K562 (cell line): Measurements from ENCODE around the gene GLI1. TPM values are rescaled to one million over a fixed set of nuclear protein-coding genes. Genes with fewer than 3 reads are reported as not detected.
A peak's percentile ranks its signal among the peaks of the same experiment; 100 is the strongest.

ENCODE experiments used
- AFF1 ChIP-seq, 2 experiments: fragments of 450-650 bp; IDR thresholded peaks; 2 replicates each; pipeline ENCODE4 v1.6.1; 2018; ENCODE audit warnings: mild to moderate bottlenecking in 2 of 2, low read depth in 1 of 2; ENCODE audit not compliant: partially characterized antibody in 2 of 2
- ARNT ChIP-seq, 2 experiments: fragments of 450-650 bp; IDR thresholded peaks; 2 replicates each; pipeline ENCODE4 v1.6.1; 2016; ENCODE audit warnings: mild to moderate bottlenecking in 1 of 2
- BRCA1 ChIP-seq, 2 experiments: fragments of 450-650 bp in 1 of 2; sonication (generic) in 1 of 2; formaldehyde crosslinking in 1 of 2; IDR thresholded peaks; 2 replicates each; pipeline versions ENCODE4 v1.5.0 to v1.6.1; 2017 to 2020; ENCODE audit warnings: mild to moderate bottlenecking in 1 of 2, missing genetic modification reagents in 1 of 2
- E2F6 ChIP-seq, 2 experiments: IDR thresholded peaks; 2 replicates each; pipeline ENCODE4 v1.6.1; 2011; ENCODE audit warnings: borderline replicate concordance in 1 of 2, control low read depth in 1 of 2, low read depth in 1 of 2, low read length in 1 of 2, mild to moderate bottlenecking in 1 of 2, mixed read lengths in 1 of 2, moderate library complexity in 1 of 2; ENCODE audit not compliant: insufficient read depth in 1 of 2, insufficient read length in 1 of 2, poor library complexity in 1 of 2, severe bottlenecking in 1 of 2; ENCODE audit errors: extremely low read depth in 1 of 2
- ETV6 ChIP-seq, 3 experiments: fragments of 150-350 bp in 1 of 3; sonication (generic) in 1 of 3; formaldehyde crosslinking in 1 of 3; IDR thresholded peaks; 2 replicates each; pipeline versions ENCODE4 v1.6.1 to v1.8.0; 2014 to 2022; ENCODE audit warnings: borderline replicate concordance in 2 of 3, low read depth in 2 of 3, antibody characterized with exemption in 1 of 3, low read length in 1 of 3, mild to moderate bottlenecking in 1 of 3, missing genetic modification reagents in 1 of 3
- MNT ChIP-seq, 2 experiments: fragments of 450-650 bp; conservative IDR thresholded peaks; 2 replicates each; pipeline ENCODE4 v1.6.1; 2017; ENCODE audit warnings: mild to moderate bottlenecking in 2 of 2, moderate library complexity in 2 of 2
- MYNN ChIP-seq, 2 experiments: sonication (generic); formaldehyde crosslinking in 1 of 2; IDR thresholded peaks; 2 replicates each; pipeline versions ENCODE4 v1.5.0 to v1.6.1; 2016 to 2020; ENCODE audit warnings: antibody characterized with exemption in 1 of 2, missing genetic modification reagents in 1 of 2
- PKNOX1 ChIP-seq: fragments of 450-650 bp; IDR thresholded peaks from 2 replicates; pipeline ENCODE4 v1.6.1; 2016
- RBFOX2 ChIP-seq: fragments of 200-400 bp; formaldehyde crosslinking; IDR thresholded peaks from 2 replicates; pipeline ENCODE4 v1.6.1; 2017; ENCODE audit warnings: low read depth, mild to moderate bottlenecking, low read length, moderate library complexity
- SMARCA5 ChIP-seq: fragments of 450-650 bp; IDR thresholded peaks from 2 replicates; pipeline ENCODE4 v1.6.1; 2016
- SRF ChIP-seq, 2 experiments: fragments of 250-450, 450-650 bp in 1 of 2; sonication (Bioruptor Pico) in 1 of 2; sonication (generic) in 1 of 2; formaldehyde crosslinking; IDR thresholded peaks; 2 replicates each; pipeline versions ENCODE4 v1.5.0 to v1.5.1; 2020 to 2022; ENCODE audit warnings: mild to moderate bottlenecking in 1 of 2, missing genetic modification reagents in 1 of 2
- TGIF2 ChIP-seq: sonication (generic); formaldehyde crosslinking; IDR thresholded peaks from 2 replicates; pipeline ENCODE4 v1.8.1; 2022; ENCODE audit warnings: mild to moderate bottlenecking, missing genetic modification reagents, moderate library complexity
- ZEB2 ChIP-seq: fragments of 450-650 bp; IDR thresholded peaks from 2 replicates; pipeline ENCODE4 v1.6.1; 2016
- ZNF277 ChIP-seq: fragments of 250-450 bp; sonication (Bioruptor Pico); IDR thresholded peaks from 2 replicates; pipeline ENCODE4 v1.8.0; 2022; ENCODE audit warnings: inconsistent platforms, mild to moderate bottlenecking, moderate library complexity, borderline replicate concordance
- ZNF431 ChIP-seq: sonication (generic); formaldehyde crosslinking; IDR thresholded peaks from 2 replicates; pipeline ENCODE4 v1.8.0; 2022; ENCODE audit warnings: mild to moderate bottlenecking, missing genetic modification reagents
- polyA plus RNA-seq, 8 experiments: library from polyadenylated mRNA; depleted of rRNA in 4 of 8; stranded (reverse) in 5 of 8; unstranded in 3 of 8; fragments of >200 nt; fragmentation: Nextera tagmentation in 2 of 8; fragmentation: Illumina TruSeq in 1 of 8; extraction: Ambion mirVana in 2 of 8; extraction: Trizol in 1 of 8; gene quantifications; 2 replicates each; pipeline versions ENCODE4 v1.2.1 to v1.2.3, GENCODE V29; 2011 to 2014; ENCODE audit warnings: inconsistent platforms in 1 of 8, missing spikeins in 1 of 8
- total RNA-seq, 7 experiments: library from RNA; depleted of rRNA in 6 of 7; stranded (reverse); fragments of >200 nt in 6 of 7; fragmentation: Illumina TruSeq in 2 of 7; extraction: Trizol in 2 of 7; gene quantifications; 2 replicates each; pipeline versions ENCODE4 v1.2.1 to v1.2.3, GENCODE V29; 2011 to 2021; ENCODE audit warnings: low replicate concordance in 1 of 7

The GLI1 gene
- total and polyA plus RNA-seq, 9 of the 15 experiments (the other 6 are each of a cell fraction or from before 2014, with no cell fraction given): 0.24 to 3.7 (median 0.61) TPM

GRCh38 chr12:57456145-57456700 lies 3.4 kb upstream of the GLI1 start (continued):
- peak in 1 of 2 experiments; percentile 56; a peak in 1 of 4 replicates for TF ChIP-seq SRF (CRISPR knock-in tag; IDR thresholded peaks at IDR 0.05)
- TF ChIP-seq E2F6 (IDR thresholded peaks at IDR 0.05; ENCODE audit: borderline replicate concordance in 1 of 2, extremely low read depth in 1 of 2, insufficient read depth in 1 of 2, insufficient read length in 1 of 2, low read depth in 1 of 2, low read length in 1 of 2, poor library complexity in 1 of 2, severe bottlenecking in 1 of 2): peak in 1 of 2 experiments; percentile 20
- 0 out of 2 replicates have a peak, but pooled peaks have one; percentile 53 for TF ChIP-seq MYNN (IDR thresholded peaks at IDR 0.05)
- TF ChIP-seq MYNN (CRISPR knock-in tag; IDR thresholded peaks at IDR 0.05): no peak
- TF ChIP-seq ZEB2: peak; percentile 79; the same call in 1 of the 2 replicates
- TF ChIP-seq RBFOX2: peak; percentile 76
- no peak for TF ChIP-seq BRCA1 (IDR thresholded peaks at IDR 0.05)
- TF ChIP-seq BRCA1 (CRISPR knock-in tag; IDR thresholded peaks at IDR 0.05): 0 out of 2 replicates have a peak, but pooled peaks have one; percentile 8
- no peak for TF ChIP-seq ETV6 (IDR thresholded peaks at IDR 0.05; ENCODE audit: borderline replicate concordance in 1 of 2, low read depth in 2 of 2, low read length in 1 of 2)
- no peak for TF ChIP-seq ETV6 (CRISPR knock-in tag; IDR thresholded peaks at IDR 0.05; ENCODE audit: borderline replicate concordance)
- TF ChIP-seq ARNT (IDR thresholded peaks at IDR 0.05): 0 out of 4 replicates have a peak, but pooled peaks of 1 of the 2 experiments have one; percentile 42
- 0 out of 2 replicates have a peak, but pooled peaks have one; percentile 34 for TF ChIP-seq ZNF431 (CRISPR knock-in tag)
- TF ChIP-seq MNT (conservative IDR thresholded peaks at IDR 0.05): 0 out of 4 replicates have a peak, but pooled peaks of 1 of the 2 experiments have one; percentile 31
- TF ChIP-seq SMARCA5: peak; percentile 19; the same call in 1 of the 2 replicates
- TF ChIP-seq TGIF2 (CRISPR knock-in tag): no peak
- TF ChIP-seq PKNOX1: no peak
- TF ChIP-seq AFF1 (IDR thresholded peaks at IDR 0.05; ENCODE audit: low read depth in 1 of 2, partially characterized antibody in 2 of 2): peak in 1 of 2 experiments; percentile 23
- no peak for TF ChIP-seq ZNF277 (CRISPR knock-in tag)
